Activated CD4-positive, CD25-positive, alpha-beta regulatory T cell treated with anti-CD3 and anti-CD28 coated beads, Interleukin-2, amount 50 U/mL, for 24 hours (primary cell): Measurements from ENCODE around the gene TNS1.

ENCODE experiments used
- ATAC-seq, 2 donors: fragments of 150-1000 bp; cut with Tn5 transposase; one replicate each; pipeline ENCODE4 v1.10.0; 2021; ENCODE audit warnings: mild to moderate bottlenecking in 1 of 2, moderate library complexity in 1 of 2

Gene TNS1

GRCh38 chr2:217909156-217909820, 93.5 kb downstream of the TNS1 start:
- ATAC-seq, result no peak

DNA sequence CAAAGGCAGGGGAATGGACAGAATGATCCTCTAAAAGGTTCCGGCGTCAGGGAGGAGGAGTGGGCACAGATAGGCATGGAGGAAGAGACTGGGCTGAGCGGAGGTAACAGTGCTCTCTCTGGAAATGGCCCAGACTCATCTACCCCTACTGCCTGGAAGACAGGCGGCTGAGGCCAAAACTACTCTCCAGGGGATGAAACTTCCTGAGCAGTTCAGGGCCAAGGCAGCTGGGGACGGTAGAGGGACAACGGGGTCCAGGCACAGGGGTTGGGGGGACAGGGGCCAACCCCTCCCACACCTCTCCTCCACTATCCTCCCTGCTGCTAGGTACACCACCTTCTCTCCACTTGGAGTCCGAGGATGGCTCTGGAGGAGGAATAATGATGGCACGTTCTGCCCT, 94.3 kb downstream of the TNS1 start:
- no peak for ATAC-seq

DNA sequence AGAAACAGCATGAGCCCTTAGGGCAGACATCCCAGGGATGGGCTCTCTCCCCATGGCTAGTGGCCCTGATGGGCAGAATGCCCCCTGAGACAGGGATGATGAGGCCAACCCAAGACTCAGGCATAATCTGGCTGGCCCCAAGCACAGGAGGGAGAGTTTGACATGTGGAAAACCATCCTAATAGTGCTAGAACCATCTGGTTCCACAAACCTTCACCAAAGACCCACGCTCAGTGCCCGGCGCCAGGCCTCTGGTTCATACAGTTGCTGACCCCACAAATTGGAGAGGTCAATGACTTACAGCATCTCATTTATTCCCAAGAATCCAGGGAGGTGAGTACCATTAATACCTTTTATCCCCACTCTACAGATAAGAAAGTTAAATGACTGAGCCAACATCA, 95.5 kb downstream of the TNS1 start:
- no peak for ATAC-seq

GRCh38 chr2:217906798-217907197, 96.0 kb downstream of the TNS1 start:
- ATAC-seq, result no peak

- no peak for ATAC-seq
Observed at GRCh38 chr2:217905896-217906295, 96.9 kb downstream of the TNS1 start.

DNA sequence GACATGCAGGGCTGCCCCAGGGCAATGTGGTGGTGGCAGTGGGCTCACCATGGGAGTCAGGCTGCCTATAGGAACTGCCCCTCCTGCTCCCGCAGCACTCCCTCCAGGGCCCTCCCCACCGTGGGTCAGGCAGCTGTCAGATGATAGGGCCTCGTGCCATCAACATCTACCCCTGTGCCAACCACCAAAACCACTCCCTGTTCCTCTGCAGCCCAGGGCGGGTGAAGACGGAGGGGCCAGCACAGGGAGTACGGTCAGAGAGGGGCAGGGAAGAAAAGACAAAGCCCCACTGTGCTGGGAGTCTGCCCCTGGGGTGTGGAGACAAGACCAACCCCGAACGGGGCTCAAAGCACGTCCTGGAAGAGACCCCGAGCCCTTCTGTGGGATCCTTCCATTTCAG, 97.4 kb downstream of the TNS1 start:
- no peak for ATAC-seq

DNA sequence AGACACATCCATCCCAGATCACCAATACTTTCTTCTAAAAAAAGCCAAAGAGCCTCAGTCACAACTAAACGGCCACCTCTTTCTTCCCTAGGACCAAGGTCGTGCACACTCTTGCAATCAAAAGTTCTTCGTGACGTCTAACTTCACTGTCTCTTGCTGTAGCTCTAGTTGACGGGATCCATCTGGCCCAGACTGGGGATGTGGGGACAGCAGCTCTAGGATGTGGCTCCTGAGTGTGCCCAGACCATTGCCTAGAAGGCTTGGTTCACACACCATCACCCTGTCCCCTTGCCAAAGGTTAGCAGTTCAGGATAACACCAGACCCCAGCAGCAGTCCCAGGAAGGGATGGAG, 98.2 kb downstream of the TNS1 start:
- no peak for ATAC-seq

DNA sequence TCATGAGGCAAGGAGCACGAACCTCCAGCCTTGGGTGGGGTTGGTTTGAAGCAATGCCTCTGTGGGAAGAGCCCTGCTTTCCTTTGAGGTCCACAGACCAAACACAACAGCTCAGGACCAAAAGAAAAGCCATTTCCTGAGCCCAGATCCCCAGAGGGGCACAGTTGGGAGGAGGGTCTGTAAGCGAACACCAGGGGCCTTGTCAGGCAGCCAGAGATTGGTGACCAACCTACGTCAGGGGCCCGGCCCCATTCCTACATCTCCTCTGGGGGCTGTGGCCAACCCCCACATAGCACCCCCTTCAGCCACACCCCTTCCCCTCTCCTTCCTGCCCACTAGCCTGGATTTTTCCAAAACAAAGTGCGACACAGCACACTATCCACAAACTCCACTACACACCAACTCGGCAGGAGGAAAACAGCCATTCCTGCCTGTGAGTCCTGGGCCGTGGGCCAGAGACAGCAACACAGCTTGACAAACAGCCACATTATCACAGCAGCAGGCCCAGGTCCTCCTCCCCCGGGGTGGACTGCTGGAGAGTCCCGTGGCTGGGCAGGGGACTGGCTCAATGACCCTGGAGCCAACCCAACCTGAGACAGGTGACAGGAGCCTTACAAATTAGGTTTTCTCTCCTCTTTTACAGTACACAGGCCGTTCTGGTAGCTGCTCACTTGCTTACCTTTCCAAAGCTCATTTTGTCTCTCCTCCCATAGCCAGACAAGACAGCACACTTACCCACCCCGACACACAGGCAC, 98.8 kb downstream of the TNS1 start:
- ATAC-seq, result no peak

- ATAC-seq, result no peak
Observed at GRCh38 chr2:217903142-217903858, 99.5 kb downstream of the TNS1 start.

GRCh38 chr2:217902379-217903141, 100.2 kb downstream of the TNS1 start:
- peak in 1 of 2 donors; percentile 22 for ATAC-seq

GRCh38 chr2:217901835-217902378, 100.9 kb downstream of the TNS1 start:
- ATAC-seq, result no peak

DNA sequence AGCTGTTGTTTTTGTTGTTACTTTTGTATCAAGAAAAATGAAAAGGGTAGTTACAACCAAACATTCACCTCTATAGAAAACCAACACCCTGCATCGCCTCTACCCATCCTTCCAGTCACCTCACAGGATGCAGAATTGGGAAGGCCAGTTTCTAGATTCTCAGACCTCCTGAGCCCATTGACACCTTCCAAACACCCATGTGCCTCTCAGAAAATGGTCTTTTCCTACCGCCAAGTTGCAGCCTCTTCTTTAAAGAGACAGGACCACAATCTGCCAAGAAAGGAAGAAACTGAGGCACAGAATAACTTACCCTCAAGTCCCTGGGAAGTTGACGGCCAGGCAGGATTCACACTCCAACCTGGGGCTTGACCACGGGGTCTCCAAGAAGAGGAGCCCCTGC, 101.4 kb downstream of the TNS1 start:
- ATAC-seq, result no peak

- ATAC-seq, result no peak
Observed at GRCh38 chr2:217900780-217901360, 101.9 kb downstream of the TNS1 start.

DNA sequence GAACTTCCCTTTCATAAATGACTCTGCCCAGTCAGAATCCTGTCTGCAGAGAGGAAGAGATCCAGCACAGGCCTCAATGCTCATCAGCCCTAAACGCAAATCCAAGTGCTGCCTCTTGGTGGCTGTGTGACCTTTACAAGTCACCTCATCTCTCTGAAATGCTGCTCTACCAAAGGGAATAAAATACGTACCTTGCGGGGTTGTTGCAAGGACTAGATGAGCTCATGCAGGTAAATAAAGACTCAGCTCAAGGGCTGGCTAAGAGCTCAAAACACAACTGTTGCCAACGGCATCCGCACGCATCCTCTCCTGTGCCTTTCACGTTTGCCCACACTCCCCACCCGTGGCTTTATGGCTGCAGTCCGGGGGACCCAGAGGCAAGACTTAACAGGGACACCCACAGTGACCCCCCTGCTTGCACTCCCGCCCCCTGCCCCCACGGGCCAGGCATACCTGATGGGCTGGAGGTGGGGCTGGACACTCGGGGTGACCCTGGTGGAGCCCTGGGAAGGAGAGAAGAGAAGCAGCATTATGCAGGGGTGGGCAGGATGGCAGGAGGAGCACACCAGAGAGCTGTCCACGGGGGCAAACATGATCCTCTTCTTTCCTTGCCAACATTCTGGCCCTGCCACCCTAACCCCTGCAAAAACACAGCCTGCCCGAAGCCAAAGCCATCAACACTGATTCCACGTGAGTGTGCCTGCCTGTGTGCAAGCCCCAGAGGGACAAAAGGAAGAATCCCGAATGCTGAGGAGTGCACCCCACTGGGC, 102.6 kb downstream of the TNS1 start:
- ATAC-seq, result no peak

GRCh38 chr2:217899231-217900009, 103.4 kb downstream of the TNS1 start:
- no peak for ATAC-seq

GRCh38 chr2:217897816-217898806, 104.7 kb downstream of the TNS1 start:
- ATAC-seq, result no peak

DNA sequence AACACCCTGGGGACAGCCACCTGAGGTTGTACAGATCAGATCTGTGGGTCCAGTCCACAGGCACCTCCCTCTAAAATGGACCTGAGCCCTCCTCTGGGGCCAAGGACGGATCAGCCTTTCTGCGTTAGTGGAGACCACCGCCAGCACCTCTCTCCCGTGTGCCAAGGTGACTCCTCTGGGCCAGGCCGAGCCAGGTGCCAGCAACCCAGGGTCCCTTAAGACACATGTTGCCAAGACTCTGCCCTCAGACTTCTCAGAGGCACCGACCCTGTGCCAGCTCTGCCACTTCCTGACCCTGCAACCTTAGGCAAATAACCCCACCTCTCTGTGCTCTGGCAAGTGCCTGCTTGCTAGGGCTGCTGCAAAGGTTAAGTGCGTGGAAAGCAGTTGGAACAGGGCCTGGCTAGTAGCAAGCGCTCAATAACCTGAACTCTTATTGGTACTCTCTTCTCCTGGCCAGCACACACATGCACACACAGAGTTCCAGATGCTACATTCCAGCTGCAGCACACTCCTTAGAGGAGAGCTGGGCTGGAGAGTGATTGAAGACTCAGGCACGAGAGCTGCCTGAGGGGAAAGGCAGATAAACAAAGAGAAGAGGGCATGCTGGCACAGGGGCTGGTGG, 105.6 kb downstream of the TNS1 start:
- no peak for ATAC-seq

DNA sequence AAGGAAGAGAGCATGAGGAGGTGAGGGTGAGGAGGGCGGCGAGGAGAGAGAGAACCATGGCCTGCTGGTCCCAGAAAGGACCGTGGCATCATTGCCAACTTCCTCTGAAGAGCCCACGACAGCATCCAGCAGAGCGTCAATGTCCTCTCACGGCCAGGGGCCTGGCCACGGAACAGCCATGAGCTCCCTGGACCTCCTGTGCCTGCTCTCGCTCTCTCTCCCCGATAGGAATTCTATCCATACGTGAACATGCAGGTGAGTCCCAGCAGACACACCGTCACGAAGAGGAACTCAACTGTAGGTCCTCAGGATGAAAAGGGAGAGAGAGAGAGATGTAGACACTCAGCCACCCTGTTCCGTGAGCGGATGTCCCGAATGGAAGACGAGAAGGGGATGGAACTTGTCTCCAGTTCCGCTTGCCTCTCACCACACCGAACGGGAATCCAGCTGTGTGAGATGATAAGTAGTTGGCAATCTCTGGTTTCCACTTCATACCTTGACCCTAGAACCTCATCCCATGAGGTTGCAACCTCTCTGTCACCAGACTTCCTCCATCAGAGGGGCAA, 107.6 kb downstream of the TNS1 start:
- ATAC-seq, result no peak

GRCh38 chr2:217893440-217893839, 109.4 kb downstream of the TNS1 start:
- no peak for ATAC-seq
